H9 (cell line): Measurements from ENCODE around the gene SLX4IP. TPM values are rescaled to one million over a fixed set of nuclear protein-coding genes. Genes with fewer than 3 reads are reported as not detected.

Experiments used
- DNase-seq: peaks from one replicate; pipeline ENCODE4 v3.0.0-alpha.2; 2017
- H2AFZ ChIP-seq: one replicate; pipeline ENCODE4 v1.6.1; 2013; ENCODE audit warnings: mild to moderate bottlenecking, low read length, control low read depth, moderate library complexity
- H2AK5ac ChIP-seq: 2 replicates; pipeline ENCODE4 v1.6.1; 2013; ENCODE audit warnings: low read length, control low read depth, mixed read lengths; ENCODE audit not compliant: insufficient read length
- H2BK120ac ChIP-seq: one replicate; pipeline ENCODE4 v1.6.1; 2013; ENCODE audit warnings: low read depth, mild to moderate bottlenecking, low read length, control low read depth, inconsistent platforms; ENCODE audit not compliant: poor library complexity, severe bottlenecking
- H2BK12ac ChIP-seq: 2 replicates; pipeline ENCODE4 v1.6.1; 2013; ENCODE audit warnings: low read length, control low read depth, mixed read lengths, low read depth; ENCODE audit not compliant: insufficient read length
- H2BK15ac ChIP-seq: 2 replicates; pipeline ENCODE4 v1.6.1; 2013; ENCODE audit warnings: low read depth, low read length, control low read depth
- H2BK20ac ChIP-seq: one replicate; pipeline ENCODE4 v1.6.1; 2013; ENCODE audit warnings: low read depth, mild to moderate bottlenecking, low read length, control low read depth, inconsistent platforms; ENCODE audit not compliant: poor library complexity, severe bottlenecking
- H2BK5ac ChIP-seq: 2 replicates; pipeline ENCODE4 v1.6.1; 2013; ENCODE audit warnings: low read length, control low read depth, mixed read lengths; ENCODE audit not compliant: insufficient read length
- H3K14ac ChIP-seq: 2 replicates; pipeline ENCODE4 v1.6.1; 2013; ENCODE audit warnings: low read length, control low read depth; ENCODE audit not compliant: insufficient read depth
- H3K18ac ChIP-seq: 2 replicates; pipeline ENCODE4 v1.6.1; 2013; ENCODE audit warnings: low read depth, mild to moderate bottlenecking, mixed read lengths, low read length, control low read depth; ENCODE audit not compliant: insufficient read length
- H3K23ac ChIP-seq: 2 replicates; pipeline ENCODE4 v1.6.1; 2013; ENCODE audit warnings: low read length, control low read depth, mixed read lengths, low read depth; ENCODE audit not compliant: insufficient read length
- H3K23me2 ChIP-seq: 2 replicates; pipeline ENCODE4 v1.6.1; 2013; ENCODE audit warnings: low read depth, mild to moderate bottlenecking, mixed read lengths, low read length, control low read depth; ENCODE audit not compliant: insufficient read length, poor library complexity, severe bottlenecking
- H3K27ac ChIP-seq: 2 replicates; pipeline ENCODE4 v1.5.1; 2013; ENCODE audit warnings: low read length, control low read depth, mixed read lengths, low read depth; ENCODE audit not compliant: insufficient read length
- H3K27me3 ChIP-seq: 2 replicates; pipeline ENCODE4 v1.6.1; 2013; ENCODE audit warnings: low read length, control low read depth, inconsistent platforms; ENCODE audit not compliant: insufficient read depth
- H3K4ac ChIP-seq: 2 replicates; pipeline ENCODE4 v1.6.1; 2013; ENCODE audit warnings: low read depth, mild to moderate bottlenecking, control low read depth, inconsistent platforms, low read length, moderate library complexity
- H3K4me1 ChIP-seq: 2 replicates; pipeline ENCODE4 v1.6.1; 2013; ENCODE audit warnings: low read length, control low read depth, inconsistent platforms; ENCODE audit not compliant: insufficient read depth
- H3K4me2 ChIP-seq: 2 replicates; pipeline ENCODE4 v1.6.1; 2013; ENCODE audit warnings: low read length, control low read depth, mixed read lengths; ENCODE audit not compliant: insufficient read length, insufficient read depth
- H3K56ac ChIP-seq: 2 replicates; pipeline ENCODE4 v1.6.1; 2013; ENCODE audit warnings: low read depth, mild to moderate bottlenecking, mixed read lengths, low read length, control low read depth; ENCODE audit not compliant: insufficient read length
- H3K79me1 ChIP-seq: 2 replicates; pipeline ENCODE4 v1.6.1; 2013; ENCODE audit warnings: low read depth, mild to moderate bottlenecking, moderate library complexity, low read length, control low read depth, inconsistent platforms; ENCODE audit not compliant: insufficient read depth, poor library complexity, severe bottlenecking
- H3K79me2 ChIP-seq: 2 replicates; pipeline ENCODE4 v1.6.1; 2013; ENCODE audit warnings: low read length, control low read depth, inconsistent platforms; ENCODE audit not compliant: insufficient read depth
- H3K9ac ChIP-seq: 2 replicates; pipeline ENCODE4 v1.6.1; 2013; ENCODE audit warnings: low read length, control low read depth, mixed read lengths; ENCODE audit not compliant: insufficient read length; ENCODE audit errors: extremely low read depth
- H3K9me3 ChIP-seq: one replicate; pipeline ENCODE4 v1.6.1; 2013; ENCODE audit warnings: low read depth, low read length, inconsistent platforms; ENCODE audit not compliant: control insufficient read depth
- H3T11ph ChIP-seq: one replicate; pipeline ENCODE4 v1.6.1; 2013; ENCODE audit warnings: mild to moderate bottlenecking, low read length, control low read depth, inconsistent platforms
- H4K20me1 ChIP-seq: one replicate; pipeline ENCODE4 v1.6.1; 2013; ENCODE audit not compliant: control insufficient read depth, insufficient read length, insufficient read depth
- H4K5ac ChIP-seq: 2 replicates; pipeline ENCODE4 v1.6.1; 2013; ENCODE audit warnings: low read depth, mild to moderate bottlenecking, mixed read lengths, low read length, control low read depth; ENCODE audit not compliant: insufficient read length
- H4K8ac ChIP-seq: replicated peaks from 2 replicates; pipeline ENCODE4 v1.6.1; 2013; ENCODE audit warnings: low read length, control low read depth, mixed read lengths, low read depth; ENCODE audit not compliant: insufficient read length
- H4K91ac ChIP-seq: 2 replicates; pipeline ENCODE4 v1.6.1; 2013; ENCODE audit warnings: low read depth, mild to moderate bottlenecking, moderate library complexity, mixed read lengths, low read length, control low read depth; ENCODE audit not compliant: insufficient read length
- H3K27ac Mint-ChIP-seq, 3 experiments: 2 replicates in 2 of 3; 3 replicates in 1 of 3; pipeline ENCODE4 v1.8.0; 2020 to 2021; ENCODE audit warnings: mixed read lengths in 3 of 3, mild to moderate bottlenecking in 1 of 3, moderate library complexity in 1 of 3
- H3K27me3 Mint-ChIP-seq: 2 replicates; pipeline ENCODE4 v1.8.0; 2021; ENCODE audit warnings: low read depth, mild to moderate bottlenecking, moderate library complexity, mixed read lengths
- H3K36me3 Mint-ChIP-seq, 3 experiments: 2 replicates in 2 of 3; 3 replicates in 1 of 3; pipeline ENCODE4 v1.8.0; 2020 to 2021; ENCODE audit warnings: low read depth in 3 of 3, mixed read lengths in 3 of 3; ENCODE audit not compliant: insufficient read depth in 1 of 3
- H3K4me1 Mint-ChIP-seq, 2 experiments: 2 replicates each; pipeline ENCODE4 v1.8.0; 2020; ENCODE audit warnings: mixed read lengths in 2 of 2
- H3K4me3 Mint-ChIP-seq, 2 experiments: 2 replicates in 1 of 2; 3 replicates in 1 of 2; pipeline ENCODE4 v1.8.0; 2020 to 2021; ENCODE audit warnings: mild to moderate bottlenecking in 2 of 2, mixed read lengths in 2 of 2, moderate library complexity in 1 of 2
- H3K9me3 Mint-ChIP-seq, 2 experiments: 2 replicates in 1 of 2; 3 replicates in 1 of 2; pipeline ENCODE4 v1.8.0; 2020; ENCODE audit warnings: mild to moderate bottlenecking in 2 of 2, mixed read lengths in 2 of 2, moderate library complexity in 1 of 2
- WGBS: extraction: QIAGEN DNeasy Blood & Tissue Kit; methylation state at CpG from one replicate; pipeline ENCODE4 v1.1.7; 2013; ENCODE audit warnings: missing lambda C conversion rate, low lambda C conversion rate, mixed read lengths; ENCODE audit not compliant: insufficient read length; ENCODE audit errors: extremely low coverage; 5-methylcytosine and 5-hydroxymethylcytosine counted together
- total RNA-seq: library from RNA; stranded (reverse); gene quantifications from 2 replicates; pipeline ENCODE4 v1.2.1, GENCODE V29; 2021
- TF ChIP-seq, protein P1 (sequence below): fragments of 200-600 bp; sonication (generic); conservative IDR thresholded peaks from 3 replicates; pipeline ENCODE4 v1.8.0; 2021; ENCODE audit warnings: antibody characterized with exemption, mild to moderate bottlenecking

Gene SLX4IP
- total RNA-seq, 1 experiment from 2014 or later: 7.9 TPM

DNA sequence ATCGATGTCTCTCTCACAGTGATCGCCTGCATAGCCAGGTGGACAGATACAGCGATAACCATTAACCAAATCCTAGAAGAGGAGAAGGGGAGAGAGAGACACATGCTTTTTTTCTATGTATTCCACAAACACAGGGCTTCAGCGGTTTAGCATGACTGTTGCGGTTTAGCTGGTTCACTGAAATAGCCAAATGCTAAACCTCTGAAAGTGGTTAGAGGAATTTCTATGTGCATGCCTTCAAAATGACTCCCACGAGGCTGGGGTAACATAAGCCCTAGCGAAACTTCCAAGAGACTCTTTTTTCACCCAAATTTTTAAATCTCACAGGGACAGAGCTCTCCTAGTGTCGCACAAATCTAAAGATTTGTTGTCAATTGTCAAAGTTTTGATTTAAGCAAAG lies 213.5 kb downstream of the SLX4IP start:
- Histone ChIP-seq H3K27ac (no peak overlapping the region), H3K56ac (no peak overlapping the region), H3K4ac (no peak overlapping the region), H3K9me3 (no peaks in the 10 kb centered on the region), H3K27me3 (no peaks in the 10 kb centered on the region), H3K4me2 (no peak overlapping the region), H2BK120ac (no peak overlapping the region), H2BK20ac (no peak overlapping the region), H2AK5ac (no peak overlapping the region), H3K23me2 (no peaks in the 10 kb centered on the region), H3K4me1 (peaks cover 16% of the 10 kb centered on the region; the same call in 1 of the 2 replicates), H4K91ac (no peak overlapping the region), H4K20me1 (no peaks in the 10 kb centered on the region), H3K79me1 (peaks cover 4% of the 10 kb centered on the region), H2BK12ac (no peak overlapping the region), H3K14ac (no peak overlapping the region), H4K5ac (no peak overlapping the region), H3T11ph (no peak overlapping the region), H2BK15ac (no peak overlapping the region), H2BK5ac (no peak overlapping the region), H3K23ac (no peak overlapping the region), H4K8ac (no peak overlapping the region), H3K9ac (no peak overlapping the region), H3K18ac (no peak overlapping the region), H3K79me2 (no peaks in the 10 kb centered on the region), H2AFZ (no peak overlapping the region)
- Mint-ChIP-seq H3K27me3 (no peaks in the 10 kb centered on the region; the same call in 1 of the 2 replicates), H3K4me1 (peaks cover 54 to 63% of the 10 kb centered on the region in 2 experiments), H3K27ac (peak overlapping the region in 2 of 3 experiments; percentile 83 to 89; a peak in 3 of 7 replicates), H3K9me3 (no peaks in the 10 kb centered on the region), H3K4me3 (peak overlapping the region in 1 of 2 experiments; percentile 45; a peak in 1 of 5 replicates), H3K36me3 (peaks cover 50 to 96% (median 79%) of the 10 kb centered on the region in 3 experiments)
- WGBS: no CpG with 5 or more reads among the region's 8 CpGs
- no peak for DNase-seq
- TF ChIP-seq, protein P1, sequence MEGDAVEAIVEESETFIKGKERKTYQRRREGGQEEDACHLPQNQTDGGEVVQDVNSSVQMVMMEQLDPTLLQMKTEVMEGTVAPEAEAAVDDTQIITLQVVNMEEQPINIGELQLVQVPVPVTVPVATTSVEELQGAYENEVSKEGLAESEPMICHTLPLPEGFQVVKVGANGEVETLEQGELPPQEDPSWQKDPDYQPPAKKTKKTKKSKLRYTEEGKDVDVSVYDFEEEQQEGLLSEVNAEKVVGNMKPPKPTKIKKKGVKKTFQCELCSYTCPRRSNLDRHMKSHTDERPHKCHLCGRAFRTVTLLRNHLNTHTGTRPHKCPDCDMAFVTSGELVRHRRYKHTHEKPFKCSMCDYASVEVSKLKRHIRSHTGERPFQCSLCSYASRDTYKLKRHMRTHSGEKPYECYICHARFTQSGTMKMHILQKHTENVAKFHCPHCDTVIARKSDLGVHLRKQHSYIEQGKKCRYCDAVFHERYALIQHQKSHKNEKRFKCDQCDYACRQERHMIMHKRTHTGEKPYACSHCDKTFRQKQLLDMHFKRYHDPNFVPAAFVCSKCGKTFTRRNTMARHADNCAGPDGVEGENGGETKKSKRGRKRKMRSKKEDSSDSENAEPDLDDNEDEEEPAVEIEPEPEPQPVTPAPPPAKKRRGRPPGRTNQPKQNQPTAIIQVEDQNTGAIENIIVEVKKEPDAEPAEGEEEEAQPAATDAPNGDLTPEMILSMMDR: no peak
